Liver (tissue), 9 donors: ENCODE measurements around the gene COL21A1. TPM values are rescaled to one million over a fixed set of nuclear protein-coding genes. Genes with fewer than 3 reads are reported as not detected.

ENCODE experiments used
- DNase-seq: peaks from one replicate; pipeline ENCODE4 v3.0.0-alpha.2; 2017; ENCODE audit warnings: low spot score
- H3K27ac ChIP-seq, 2 donors: one replicate each; pipeline ENCODE4 v1.7.0; 2013; ENCODE audit warnings: inconsistent platforms in 2 of 2, low read length in 2 of 2, control low read depth in 1 of 2, low read depth in 1 of 2, mild to moderate bottlenecking in 1 of 2
- H3K27me3 ChIP-seq, 4 donors: one replicate each; pipeline versions ENCODE4 v1.6.1 to v1.7.0; 2013; ENCODE audit warnings: low read length in 3 of 4, inconsistent platforms in 1 of 4, mild to moderate bottlenecking in 1 of 4, moderate library complexity in 1 of 4; ENCODE audit not compliant: control insufficient read depth in 4 of 4, insufficient read depth in 4 of 4
- H3K36me3 ChIP-seq, 4 donors: one replicate each; pipeline versions ENCODE4 v1.6.1 to v1.7.0; 2013; ENCODE audit warnings: low read length in 3 of 4, mild to moderate bottlenecking in 3 of 4, low read depth in 1 of 4, moderate library complexity in 1 of 4; ENCODE audit not compliant: control insufficient read depth in 4 of 4, insufficient read depth in 3 of 4
- H3K4me1 ChIP-seq, 4 donors: one replicate each; pipeline versions ENCODE4 v1.6.1 to v1.7.0; 2013; ENCODE audit warnings: low read length in 3 of 4, mild to moderate bottlenecking in 3 of 4, moderate library complexity in 1 of 4; ENCODE audit not compliant: control insufficient read depth in 4 of 4, insufficient read depth in 4 of 4
- H3K4me3 ChIP-seq, 3 donors: one replicate each; pipeline versions ENCODE4 v1.6.1 to v1.7.0; 2013; ENCODE audit warnings: low read length in 3 of 3, control low read depth in 1 of 3, low read depth in 1 of 3, mild to moderate bottlenecking in 1 of 3
- H3K9ac ChIP-seq, 2 donors: one replicate each; pipeline ENCODE4 v1.7.0; 2013; ENCODE audit warnings: low read length in 2 of 2, mild to moderate bottlenecking in 2 of 2, moderate library complexity in 2 of 2, control low read depth in 1 of 2, low read depth in 1 of 2
- H3K9me3 ChIP-seq, 4 donors: one replicate each; pipeline versions ENCODE4 v1.6.1 to v1.7.0; 2013; ENCODE audit warnings: low read length in 3 of 4; ENCODE audit not compliant: control insufficient read depth in 4 of 4
- FOXA1 ChIP-seq: IDR thresholded peaks from 2 replicates; pipeline ENCODE4 v1.6.1; 2016; ENCODE audit warnings: antibody characterized with exemption
- FOXA2 ChIP-seq: IDR thresholded peaks from 2 replicates; pipeline ENCODE4 v1.6.1; 2016; ENCODE audit warnings: antibody characterized with exemption
- GABPA ChIP-seq, 2 donors: IDR thresholded peaks in 1 of 2; conservative IDR thresholded peaks in 1 of 2; 2 replicates each; pipeline ENCODE4 v1.6.1; 2016; ENCODE audit warnings: antibody characterized with exemption in 2 of 2, mild to moderate bottlenecking in 1 of 2, moderate library complexity in 1 of 2
- HNF4A ChIP-seq, 2 donors: conservative IDR thresholded peaks; 2 replicates each; pipeline ENCODE4 v1.6.1; 2016; ENCODE audit warnings: antibody characterized with exemption in 2 of 2, mild to moderate bottlenecking in 2 of 2
- HNF4G ChIP-seq: IDR thresholded peaks from 2 replicates; pipeline ENCODE4 v1.6.1; 2016; ENCODE audit warnings: antibody characterized with exemption
- JUND ChIP-seq, 2 donors: IDR thresholded peaks; 2 replicates each; pipeline ENCODE4 v1.6.1; 2016; ENCODE audit warnings: antibody characterized with exemption in 2 of 2
- RAD21 ChIP-seq, 2 donors: IDR thresholded peaks; 2 replicates each; pipeline ENCODE4 v1.6.1; 2016; ENCODE audit warnings: antibody characterized with exemption in 2 of 2, mild to moderate bottlenecking in 2 of 2
- RXRA ChIP-seq, 2 donors: IDR thresholded peaks; 2 replicates each; pipeline ENCODE4 v1.6.1; 2017 to 2018; ENCODE audit warnings: antibody characterized with exemption in 2 of 2, mild to moderate bottlenecking in 1 of 2
- SP1 ChIP-seq: IDR thresholded peaks from 2 replicates; pipeline ENCODE4 v1.6.1; 2018; ENCODE audit warnings: antibody characterized with exemption, mild to moderate bottlenecking
- YY1 ChIP-seq: IDR thresholded peaks from 2 replicates; pipeline ENCODE4 v1.6.1; 2016; ENCODE audit warnings: antibody characterized with exemption, mild to moderate bottlenecking
- WGBS: extraction: QIAGEN DNeasy Blood & Tissue Kit; methylation state at CpG from one replicate; pipeline ENCODE4 v1.1.7; 2013; 5-methylcytosine and 5-hydroxymethylcytosine counted together
- polyA plus RNA-seq, 2 donors: library from polyadenylated mRNA; stranded (reverse) in 1 of 2; unstranded in 1 of 2; fragments of 200-250 nt in 1 of 2; fragments of >200 nt in 1 of 2; fragmentation: Nextera tagmentation in 1 of 2; extraction: Ambion mirVana in 1 of 2; gene quantifications; one replicate each; pipeline versions ENCODE4 v1.2.1 to v1.2.3, GENCODE V29; 2013 to 2015
- total RNA-seq, 2 donors: library from RNA; depleted of rRNA; stranded (reverse); fragments of >200 nt; gene quantifications; one replicate each; pipeline ENCODE4 v1.2.3, GENCODE V29; 2014
- TF ChIP-seq, protein P1 (sequence below): IDR thresholded peaks from 2 replicates; pipeline ENCODE4 v1.6.1; 2016; ENCODE audit warnings: antibody characterized with exemption
- TF ChIP-seq, protein P2 (sequence below): IDR thresholded peaks from 2 replicates; pipeline ENCODE4 v1.6.1; 2016; ENCODE audit warnings: antibody characterized with exemption
- TF ChIP-seq, protein P3 (sequence below): IDR thresholded peaks from 2 replicates; pipeline ENCODE4 v1.6.1; 2016; ENCODE audit warnings: antibody characterized with exemption
- TF ChIP-seq, protein P4 (sequence below): IDR thresholded peaks from 2 replicates; pipeline ENCODE4 v1.6.1; 2016; ENCODE audit warnings: antibody characterized with exemption, mild to moderate bottlenecking
- donor health status: healthy.
- donor health status: healthy.
- donor health status: healthy.
- donor health status: healthy.
- donor health status: healthy.

COL21A1 gene
- total and polyA plus RNA-seq, 4 donors, result 0.48 to 1.3 (median 0.52) TPM

DNA sequence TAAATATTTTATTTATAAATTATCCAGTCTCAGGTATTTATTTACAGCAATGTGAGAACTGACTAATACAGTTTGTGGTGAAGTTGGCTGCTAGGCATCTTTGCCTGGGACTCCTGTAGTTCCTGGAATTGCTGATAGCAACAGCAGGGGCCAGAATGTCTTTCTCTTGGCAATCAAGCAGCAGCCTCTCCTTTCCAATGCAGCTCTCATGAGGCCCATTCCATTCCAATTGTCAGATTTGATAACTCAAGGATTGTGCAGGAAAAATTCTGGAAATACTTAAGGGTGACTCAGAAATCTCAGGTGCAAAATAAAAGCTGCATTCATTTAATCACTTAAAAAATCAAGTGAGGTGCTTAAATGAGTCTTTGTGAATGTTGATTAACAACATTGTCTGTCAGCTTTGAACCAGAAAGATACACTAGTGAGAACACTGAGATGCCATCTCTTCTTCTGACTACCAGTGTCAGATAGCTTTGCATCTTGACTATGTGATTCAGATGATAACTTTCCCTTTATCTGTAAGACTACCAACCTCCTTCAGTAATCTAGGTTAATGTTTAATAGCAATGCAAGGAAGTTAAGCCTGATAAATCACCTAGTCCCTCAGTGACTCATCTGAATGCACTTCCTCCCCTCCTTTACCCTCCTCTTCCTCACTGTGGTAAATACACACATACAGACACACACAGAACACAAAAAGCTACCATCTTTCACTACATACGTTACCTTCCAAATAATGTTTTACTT is 32.1 kb upstream of the COL21A1 start:
- Histone ChIP-seq H3K9me3 (no peaks in the 10 kb centered on the region), H3K27ac (no peak overlapping the region), H3K4me1 (no peaks in the 10 kb centered on the region), H3K36me3 (no peaks in the 10 kb centered on the region), H3K4me3 (no peak overlapping the region), H3K9ac (no peak overlapping the region), H3K27me3 (no peaks in the 10 kb centered on the region)
- 76% methylated on average over 1 of the region's 1 CpG for WGBS
- no peak for DNase-seq
- TF ChIP-seq RXRA (IDR thresholded peaks at IDR 0.05) (no peak), FOXA2 (no peak), HNF4G (no peak), JUND (IDR thresholded peaks at IDR 0.05) (no peak)
- TF ChIP-seq, protein P1, sequence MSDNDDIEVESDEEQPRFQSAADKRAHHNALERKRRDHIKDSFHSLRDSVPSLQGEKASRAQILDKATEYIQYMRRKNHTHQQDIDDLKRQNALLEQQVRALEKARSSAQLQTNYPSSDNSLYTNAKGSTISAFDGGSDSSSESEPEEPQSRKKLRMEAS, result no peak
- TF ChIP-seq, protein P2, sequence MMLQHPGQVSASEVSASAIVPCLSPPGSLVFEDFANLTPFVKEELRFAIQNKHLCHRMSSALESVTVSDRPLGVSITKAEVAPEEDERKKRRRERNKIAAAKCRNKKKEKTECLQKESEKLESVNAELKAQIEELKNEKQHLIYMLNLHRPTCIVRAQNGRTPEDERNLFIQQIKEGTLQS, result no peak
- TF ChIP-seq, protein P3, sequence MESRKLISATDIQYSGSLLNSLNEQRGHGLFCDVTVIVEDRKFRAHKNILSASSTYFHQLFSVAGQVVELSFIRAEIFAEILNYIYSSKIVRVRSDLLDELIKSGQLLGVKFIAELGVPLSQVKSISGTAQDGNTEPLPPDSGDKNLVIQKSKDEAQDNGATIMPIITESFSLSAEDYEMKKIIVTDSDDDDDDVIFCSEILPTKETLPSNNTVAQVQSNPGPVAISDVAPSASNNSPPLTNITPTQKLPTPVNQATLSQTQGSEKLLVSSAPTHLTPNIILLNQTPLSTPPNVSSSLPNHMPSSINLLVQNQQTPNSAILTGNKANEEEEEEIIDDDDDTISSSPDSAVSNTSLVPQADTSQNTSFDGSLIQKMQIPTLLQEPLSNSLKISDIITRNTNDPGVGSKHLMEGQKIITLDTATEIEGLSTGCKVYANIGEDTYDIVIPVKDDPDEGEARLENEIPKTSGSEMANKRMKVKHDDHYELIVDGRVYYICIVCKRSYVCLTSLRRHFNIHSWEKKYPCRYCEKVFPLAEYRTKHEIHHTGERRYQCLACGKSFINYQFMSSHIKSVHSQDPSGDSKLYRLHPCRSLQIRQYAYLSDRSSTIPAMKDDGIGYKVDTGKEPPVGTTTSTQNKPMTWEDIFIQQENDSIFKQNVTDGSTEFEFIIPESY, result no peak
- TF ChIP-seq, protein P4, sequence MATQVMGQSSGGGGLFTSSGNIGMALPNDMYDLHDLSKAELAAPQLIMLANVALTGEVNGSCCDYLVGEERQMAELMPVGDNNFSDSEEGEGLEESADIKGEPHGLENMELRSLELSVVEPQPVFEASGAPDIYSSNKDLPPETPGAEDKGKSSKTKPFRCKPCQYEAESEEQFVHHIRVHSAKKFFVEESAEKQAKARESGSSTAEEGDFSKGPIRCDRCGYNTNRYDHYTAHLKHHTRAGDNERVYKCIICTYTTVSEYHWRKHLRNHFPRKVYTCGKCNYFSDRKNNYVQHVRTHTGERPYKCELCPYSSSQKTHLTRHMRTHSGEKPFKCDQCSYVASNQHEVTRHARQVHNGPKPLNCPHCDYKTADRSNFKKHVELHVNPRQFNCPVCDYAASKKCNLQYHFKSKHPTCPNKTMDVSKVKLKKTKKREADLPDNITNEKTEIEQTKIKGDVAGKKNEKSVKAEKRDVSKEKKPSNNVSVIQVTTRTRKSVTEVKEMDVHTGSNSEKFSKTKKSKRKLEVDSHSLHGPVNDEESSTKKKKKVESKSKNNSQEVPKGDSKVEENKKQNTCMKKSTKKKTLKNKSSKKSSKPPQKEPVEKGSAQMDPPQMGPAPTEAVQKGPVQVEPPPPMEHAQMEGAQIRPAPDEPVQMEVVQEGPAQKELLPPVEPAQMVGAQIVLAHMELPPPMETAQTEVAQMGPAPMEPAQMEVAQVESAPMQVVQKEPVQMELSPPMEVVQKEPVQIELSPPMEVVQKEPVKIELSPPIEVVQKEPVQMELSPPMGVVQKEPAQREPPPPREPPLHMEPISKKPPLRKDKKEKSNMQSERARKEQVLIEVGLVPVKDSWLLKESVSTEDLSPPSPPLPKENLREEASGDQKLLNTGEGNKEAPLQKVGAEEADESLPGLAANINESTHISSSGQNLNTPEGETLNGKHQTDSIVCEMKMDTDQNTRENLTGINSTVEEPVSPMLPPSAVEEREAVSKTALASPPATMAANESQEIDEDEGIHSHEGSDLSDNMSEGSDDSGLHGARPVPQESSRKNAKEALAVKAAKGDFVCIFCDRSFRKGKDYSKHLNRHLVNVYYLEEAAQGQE, result no peak

DNA sequence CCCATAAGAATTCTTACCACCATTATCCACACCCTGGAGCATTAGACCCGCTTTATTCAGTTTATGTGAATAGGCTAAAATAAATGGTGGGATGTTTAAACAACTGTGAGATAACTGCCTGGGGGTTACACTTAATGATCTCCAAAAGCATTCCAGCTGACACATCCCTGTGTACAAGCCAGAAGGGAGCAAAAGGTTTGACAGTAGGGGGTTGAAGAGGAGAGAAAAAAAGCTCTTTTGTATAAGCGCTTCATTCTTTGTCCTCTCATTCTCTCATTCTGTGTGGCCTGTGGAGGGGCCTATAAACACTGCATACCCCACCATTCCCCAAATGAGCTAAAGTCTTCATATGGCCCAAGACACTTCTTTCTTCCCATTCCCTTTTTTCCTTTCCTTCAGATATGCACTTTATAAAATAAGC is 30.8 kb upstream of the COL21A1 start:
- Histone ChIP-seq H3K4me3 (no peak overlapping the region), H3K27ac (no peak overlapping the region), H3K27me3 (no peaks in the 10 kb centered on the region), H3K36me3 (no peaks in the 10 kb centered on the region), H3K4me1 (no peaks in the 10 kb centered on the region), H3K9ac (no peak overlapping the region), H3K9me3 (no peaks in the 10 kb centered on the region)
- 43% methylated on average over 2 of the region's 2 CpGs for WGBS
- no peak for DNase-seq
- TF ChIP-seq GABPA (IDR thresholded peaks at IDR 0.05 in 1 of 2, conservative IDR thresholded peaks at IDR 0.05 in 1 of 2) (no peak), SP1 (no peak), HNF4A (conservative IDR thresholded peaks at IDR 0.05) (no peak), YY1 (no peak), RAD21 (IDR thresholded peaks at IDR 0.05) (no peak), RXRA (IDR thresholded peaks at IDR 0.05) (no peak), FOXA1 (no peak)
- TF ChIP-seq, protein P1, result no peak
- TF ChIP-seq, protein P4, result no peak
- TF ChIP-seq, protein P3, result no peak
- TF ChIP-seq, protein P2, result no peak
